Endodermal cell (in vitro differentiated cells): Measurements from ENCODE around the gene PRDM16. TPM values are rescaled to one million over a fixed set of nuclear protein-coding genes. Genes with fewer than 3 reads are reported as not detected.

Experiments
- DNase-seq: peaks from one replicate; pipeline ENCODE4 v3.0.0-alpha.2; 2017
- H3K27ac ChIP-seq: 2 replicates; pipeline ENCODE4 v1.5.1; 2013; ENCODE audit warnings: mild to moderate bottlenecking, low read depth, low read length, moderate library complexity
- H3K27me3 ChIP-seq: 2 replicates; pipeline ENCODE4 v1.6.1; 2013; ENCODE audit warnings: mild to moderate bottlenecking, low read length, moderate library complexity; ENCODE audit not compliant: insufficient read depth, control insufficient read depth, poor library complexity, severe bottlenecking
- H3K36me3 ChIP-seq: 2 replicates; pipeline ENCODE4 v1.7.0; 2013; ENCODE audit warnings: mild to moderate bottlenecking, low read length, moderate library complexity; ENCODE audit not compliant: control insufficient read depth, insufficient read depth
- H3K4me1 ChIP-seq: one replicate; pipeline ENCODE4 v1.7.0; 2013; ENCODE audit warnings: low read length; ENCODE audit not compliant: control insufficient read depth, insufficient read depth
- H3K4me3 ChIP-seq: 2 replicates; pipeline ENCODE4 v1.5.1; 2013; ENCODE audit warnings: mild to moderate bottlenecking, low read length, moderate library complexity
- H3K9ac ChIP-seq: 2 replicates; pipeline ENCODE4 v1.6.1; 2013; ENCODE audit warnings: mild to moderate bottlenecking, low read length, moderate library complexity; ENCODE audit not compliant: poor library complexity, severe bottlenecking; ENCODE audit errors: extremely low read depth
- H3K9me3 ChIP-seq: 2 replicates; pipeline ENCODE4 v1.6.1; 2013; ENCODE audit warnings: mild to moderate bottlenecking, low read length, moderate library complexity; ENCODE audit not compliant: control insufficient read depth
- H3K27ac Mint-ChIP-seq: 2 replicates; pipeline ENCODE4 v1.8.0; 2020; ENCODE audit warnings: mixed read lengths
- H3K27me3 Mint-ChIP-seq: 2 replicates; pipeline ENCODE4 v1.8.0; 2021; ENCODE audit warnings: mild to moderate bottlenecking, mixed read lengths; ENCODE audit not compliant: insufficient read depth
- H3K36me3 Mint-ChIP-seq: 2 replicates; pipeline ENCODE4 v1.8.0; 2020; ENCODE audit warnings: low read depth, mixed read lengths
- H3K4me1 Mint-ChIP-seq: 2 replicates; pipeline ENCODE4 v1.8.0; 2020; ENCODE audit warnings: mixed read lengths
- H3K4me3 Mint-ChIP-seq: 2 replicates; pipeline ENCODE4 v1.8.0; 2020; ENCODE audit warnings: mild to moderate bottlenecking, moderate library complexity, mixed read lengths
- H3K9me3 Mint-ChIP-seq: 2 replicates; pipeline ENCODE4 v1.8.0; 2020; ENCODE audit warnings: mild to moderate bottlenecking, mixed read lengths
- WGBS, 2 experiments: methylation state at CpG; one replicate each; pipeline versions ENCODE4 v1.1.5 to v1.1.7; 2013; ENCODE audit warnings: missing lambda C conversion rate in 2 of 2, mixed read lengths in 1 of 2; ENCODE audit not compliant: insufficient coverage in 1 of 2, insufficient read length in 1 of 2; 5-methylcytosine and 5-hydroxymethylcytosine counted together
- total RNA-seq, 2 donors: library from RNA; stranded (reverse); fragmentation: NEBNext Ultra II Directional in 1 of 2; extraction: Animal tissue kit (Norgen Biotek cat#: 25700) in 1 of 2; gene quantifications; 2 replicates in 1 of 2; 3 replicates in 1 of 2; pipeline ENCODE4 v1.2.1, GENCODE V29; 2021
- TF ChIP-seq, protein P1 (sequence below): fragments of 200-600 bp; sonication (generic); conservative IDR thresholded peaks from 2 replicates; pipeline ENCODE4 v1.5.0; 2021; ENCODE audit warnings: antibody characterized with exemption, mild to moderate bottlenecking

The PRDM16 gene
- total RNA-seq, 2 donors from 2014 or later, result 2.1 to 4.0 TPM

DNA sequence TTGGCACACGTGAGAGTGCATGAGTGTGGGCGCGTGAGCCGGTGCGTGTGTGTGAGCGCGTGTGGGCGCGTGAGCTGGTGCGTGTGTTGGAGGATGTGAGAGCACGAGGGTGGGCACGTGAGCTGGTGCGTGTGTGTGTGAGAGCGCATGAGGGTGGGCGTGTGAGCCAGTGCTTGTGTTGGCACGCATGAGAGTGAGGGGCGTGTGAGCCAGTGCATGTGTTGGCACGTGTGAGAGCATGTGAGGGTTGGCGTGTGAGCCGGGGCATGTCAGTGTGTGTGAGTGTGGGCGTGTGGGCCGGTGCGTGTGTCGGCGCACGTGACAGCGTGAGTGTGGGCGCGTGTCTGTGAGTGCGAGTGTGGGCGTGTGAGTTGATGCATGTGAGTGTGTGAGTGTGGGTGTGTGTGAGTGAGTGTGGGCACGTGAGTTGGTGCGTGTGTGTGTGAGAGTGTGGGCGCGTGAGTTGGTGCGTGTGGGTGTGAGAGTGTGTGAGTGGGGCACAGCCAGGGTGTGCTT is 339.8 kb downstream of the PRDM16 start:
- H3K36me3 ChIP-seq, result no peaks in the 10 kb centered on the region
- no peak overlapping the region for H3K4me3 ChIP-seq
- TF ChIP-seq, protein P1, sequence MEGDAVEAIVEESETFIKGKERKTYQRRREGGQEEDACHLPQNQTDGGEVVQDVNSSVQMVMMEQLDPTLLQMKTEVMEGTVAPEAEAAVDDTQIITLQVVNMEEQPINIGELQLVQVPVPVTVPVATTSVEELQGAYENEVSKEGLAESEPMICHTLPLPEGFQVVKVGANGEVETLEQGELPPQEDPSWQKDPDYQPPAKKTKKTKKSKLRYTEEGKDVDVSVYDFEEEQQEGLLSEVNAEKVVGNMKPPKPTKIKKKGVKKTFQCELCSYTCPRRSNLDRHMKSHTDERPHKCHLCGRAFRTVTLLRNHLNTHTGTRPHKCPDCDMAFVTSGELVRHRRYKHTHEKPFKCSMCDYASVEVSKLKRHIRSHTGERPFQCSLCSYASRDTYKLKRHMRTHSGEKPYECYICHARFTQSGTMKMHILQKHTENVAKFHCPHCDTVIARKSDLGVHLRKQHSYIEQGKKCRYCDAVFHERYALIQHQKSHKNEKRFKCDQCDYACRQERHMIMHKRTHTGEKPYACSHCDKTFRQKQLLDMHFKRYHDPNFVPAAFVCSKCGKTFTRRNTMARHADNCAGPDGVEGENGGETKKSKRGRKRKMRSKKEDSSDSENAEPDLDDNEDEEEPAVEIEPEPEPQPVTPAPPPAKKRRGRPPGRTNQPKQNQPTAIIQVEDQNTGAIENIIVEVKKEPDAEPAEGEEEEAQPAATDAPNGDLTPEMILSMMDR, result no peak
- no peak overlapping the region for H3K27ac ChIP-seq
- Mint-ChIP-seq H3K36me3 (no peaks in the 10 kb centered on the region), H3K4me1 (peaks cover under 1% of the 10 kb centered on the region), H3K27me3 (no peaks in the 10 kb centered on the region), H3K4me3 (no peak overlapping the region), H3K9me3 (no peaks in the 10 kb centered on the region), H3K27ac (no peak overlapping the region)
- H3K27me3 ChIP-seq, result no peaks in the 10 kb centered on the region
- no peak for DNase-seq
- H3K9me3 ChIP-seq, result no peaks in the 10 kb centered on the region
- WGBS, 2 experiments, result 95 to 98% methylated on average over 28 to 36 of the region's 36 CpGs
- H3K9ac ChIP-seq, result no peak overlapping the region
- H3K4me1 ChIP-seq, result no peaks in the 10 kb centered on the region

GRCh38 chr1:3409366-3410141 is 340.6 kb downstream of the PRDM16 start:
- TF ChIP-seq, protein P1, result no peak
- Mint-ChIP-seq H3K4me3 (no peak overlapping the region), H3K27me3 (no peaks in the 10 kb centered on the region), H3K36me3 (no peaks in the 10 kb centered on the region), H3K4me1 (no peaks in the 10 kb centered on the region), H3K9me3 (no peaks in the 10 kb centered on the region), H3K27ac (no peak overlapping the region)
- no peak overlapping the region for H3K27ac ChIP-seq
- H3K9me3 ChIP-seq, result no peaks in the 10 kb centered on the region
- no peaks in the 10 kb centered on the region for H3K27me3 ChIP-seq
- no peak for DNase-seq
- no peaks in the 10 kb centered on the region for H3K4me1 ChIP-seq
- WGBS, 2 experiments, result 92% methylated on average over 11 to 19 of the region's 19 CpGs
- H3K36me3 ChIP-seq, result no peaks in the 10 kb centered on the region
- no peak overlapping the region for H3K4me3 ChIP-seq
- no peak overlapping the region for H3K9ac ChIP-seq

DNA sequence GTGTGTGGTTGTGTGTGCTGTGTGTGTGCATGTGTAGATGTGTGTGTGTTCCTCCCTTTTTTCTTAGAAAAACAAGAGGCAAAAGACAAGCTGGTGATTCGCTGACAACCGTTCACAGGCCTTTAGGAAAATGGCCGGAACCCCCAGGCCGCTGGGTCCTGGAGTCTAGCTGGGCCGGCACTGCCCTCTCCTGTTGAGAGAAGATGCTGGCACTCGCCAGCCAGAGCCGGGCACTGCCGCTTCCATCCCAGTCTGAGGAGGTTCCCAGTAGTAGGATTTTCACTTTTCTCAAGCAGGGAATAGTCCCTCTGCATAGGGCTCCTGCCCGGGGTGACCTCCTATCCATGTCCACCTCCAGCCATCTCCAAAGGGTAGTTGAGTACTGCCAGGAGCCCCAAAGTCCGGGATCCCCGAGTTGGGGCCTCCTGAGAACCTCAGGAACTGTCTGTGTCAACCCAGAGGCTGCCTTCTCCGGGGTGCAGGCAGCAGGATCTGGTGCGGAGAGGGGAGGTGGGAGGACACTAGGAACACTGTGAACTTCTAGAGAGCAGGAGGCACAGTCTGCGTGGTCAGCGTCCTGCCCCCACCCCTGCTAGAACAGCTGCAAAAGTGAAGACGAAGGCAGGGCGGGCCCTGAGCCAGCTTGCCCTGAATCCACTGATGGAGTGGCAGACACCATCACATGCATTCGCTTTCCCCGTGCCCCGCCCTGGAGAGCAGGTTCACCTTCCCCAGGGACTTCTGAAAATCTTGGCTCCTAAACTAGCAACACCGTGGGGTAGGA is 341.3 kb downstream of the PRDM16 start:
- Mint-ChIP-seq H3K27me3 (no peaks in the 10 kb centered on the region), H3K4me3 (no peak overlapping the region), H3K9me3 (no peaks in the 10 kb centered on the region), H3K36me3 (no peaks in the 10 kb centered on the region), H3K27ac (no peak overlapping the region), H3K4me1 (peaks cover 2% of the 10 kb centered on the region)
- 86 to 87% methylated on average over 14 to 21 of the region's 21 CpGs for WGBS, 2 experiments
- peak; percentile 66 for DNase-seq
- Histone ChIP-seq H3K36me3 (no peaks in the 10 kb centered on the region), H3K27me3 (no peaks in the 10 kb centered on the region), H3K9me3 (no peaks in the 10 kb centered on the region), H3K9ac (no peak overlapping the region), H3K4me3 (no peak overlapping the region), H3K4me1 (no peaks in the 10 kb centered on the region), H3K27ac (no peak overlapping the region)
- TF ChIP-seq, protein P1, result peak; percentile 62
